Fibroblast of pulmonary artery (primary cell): ENCODE results near the gene TTR.

Experiments
- DNase-seq: peaks from one replicate; pipeline ENCODE4 v3.0.0-alpha.2; 2010; ENCODE audit warnings: low read depth
- H3K4me3 ChIP-seq: replicated peaks from 2 replicates; pipeline ENCODE4 v1.5.1; 2011; ENCODE audit warnings: low read depth, mild to moderate bottlenecking, control low read depth, low read length, moderate library complexity
- TF ChIP-seq, protein P1 (sequence below): IDR thresholded peaks from 2 replicates; pipeline ENCODE4 v1.5.1; 2011; ENCODE audit warnings: mild to moderate bottlenecking, control low read depth, low read length, inconsistent platforms; ENCODE audit errors: missing control alignments

Gene TTR

GRCh38 chr18:31565782-31566512 lies 25.7 kb upstream of the TTR start:
- H3K4me3 ChIP-seq: no peak overlapping the region
- DNase-seq: no peak
- TF ChIP-seq, protein P1, sequence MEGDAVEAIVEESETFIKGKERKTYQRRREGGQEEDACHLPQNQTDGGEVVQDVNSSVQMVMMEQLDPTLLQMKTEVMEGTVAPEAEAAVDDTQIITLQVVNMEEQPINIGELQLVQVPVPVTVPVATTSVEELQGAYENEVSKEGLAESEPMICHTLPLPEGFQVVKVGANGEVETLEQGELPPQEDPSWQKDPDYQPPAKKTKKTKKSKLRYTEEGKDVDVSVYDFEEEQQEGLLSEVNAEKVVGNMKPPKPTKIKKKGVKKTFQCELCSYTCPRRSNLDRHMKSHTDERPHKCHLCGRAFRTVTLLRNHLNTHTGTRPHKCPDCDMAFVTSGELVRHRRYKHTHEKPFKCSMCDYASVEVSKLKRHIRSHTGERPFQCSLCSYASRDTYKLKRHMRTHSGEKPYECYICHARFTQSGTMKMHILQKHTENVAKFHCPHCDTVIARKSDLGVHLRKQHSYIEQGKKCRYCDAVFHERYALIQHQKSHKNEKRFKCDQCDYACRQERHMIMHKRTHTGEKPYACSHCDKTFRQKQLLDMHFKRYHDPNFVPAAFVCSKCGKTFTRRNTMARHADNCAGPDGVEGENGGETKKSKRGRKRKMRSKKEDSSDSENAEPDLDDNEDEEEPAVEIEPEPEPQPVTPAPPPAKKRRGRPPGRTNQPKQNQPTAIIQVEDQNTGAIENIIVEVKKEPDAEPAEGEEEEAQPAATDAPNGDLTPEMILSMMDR: no peak

DNA sequence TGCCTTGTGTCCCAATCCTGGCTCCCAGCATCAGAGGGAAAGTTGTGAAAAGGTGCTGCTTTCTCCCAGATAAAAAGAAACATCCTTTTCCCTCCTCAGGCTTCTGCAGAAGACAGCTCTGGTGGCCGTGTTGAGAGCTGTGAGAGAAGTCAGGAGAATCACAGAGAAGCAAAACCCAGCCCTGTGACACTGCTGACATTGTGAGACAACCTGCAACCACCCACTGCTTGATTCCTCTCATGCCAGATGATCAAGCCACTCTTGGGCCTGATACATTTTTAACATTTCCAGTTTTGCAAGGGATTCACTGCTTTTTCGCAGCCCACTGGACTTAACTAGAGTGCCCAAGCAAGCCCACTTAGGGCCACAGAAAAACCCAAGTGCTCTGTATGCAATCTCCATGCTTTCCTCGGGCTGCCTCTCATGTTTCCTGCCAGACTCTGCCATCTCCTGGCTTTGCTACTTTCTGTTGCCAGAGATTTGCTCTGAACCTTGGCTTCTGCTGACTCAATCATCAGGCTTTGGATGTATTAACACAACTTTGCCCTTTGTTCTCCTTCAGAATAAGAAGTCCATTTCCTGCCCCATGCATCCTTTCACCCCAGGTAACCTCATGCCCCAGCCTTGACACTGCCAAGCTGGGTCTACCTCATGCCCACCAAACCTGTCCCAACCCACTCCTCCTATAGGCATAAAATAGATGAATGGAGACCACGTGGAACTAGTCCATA lies 24.9 kb upstream of the TTR start:
- DNase-seq: no peak
- TF ChIP-seq, protein P1: no peak
- H3K4me3 ChIP-seq: no peak overlapping the region

DNA sequence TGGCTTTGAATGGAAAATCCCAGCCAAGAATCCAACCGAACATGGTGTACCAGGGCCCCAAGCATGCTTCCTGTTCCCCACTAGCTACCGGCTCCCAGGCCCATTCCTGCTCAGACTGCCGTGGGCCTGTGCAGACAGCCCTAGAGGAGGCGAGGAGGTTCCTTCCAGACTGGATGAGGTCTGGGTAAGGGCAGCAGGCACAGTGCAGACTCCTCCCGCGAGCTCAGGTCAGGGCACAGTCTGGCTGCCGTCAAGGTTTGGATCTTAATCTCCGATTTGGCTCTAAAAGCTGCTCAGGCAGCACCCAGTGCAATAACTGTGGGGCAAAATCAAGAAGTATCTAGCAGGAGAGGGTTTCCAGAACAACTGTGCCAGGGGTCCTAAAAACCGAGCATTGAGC lies 19.3 kb upstream of the TTR start:
- DNase-seq: no peak
- TF ChIP-seq, protein P1: no peak
- H3K4me3 ChIP-seq: no peak overlapping the region

DNA sequence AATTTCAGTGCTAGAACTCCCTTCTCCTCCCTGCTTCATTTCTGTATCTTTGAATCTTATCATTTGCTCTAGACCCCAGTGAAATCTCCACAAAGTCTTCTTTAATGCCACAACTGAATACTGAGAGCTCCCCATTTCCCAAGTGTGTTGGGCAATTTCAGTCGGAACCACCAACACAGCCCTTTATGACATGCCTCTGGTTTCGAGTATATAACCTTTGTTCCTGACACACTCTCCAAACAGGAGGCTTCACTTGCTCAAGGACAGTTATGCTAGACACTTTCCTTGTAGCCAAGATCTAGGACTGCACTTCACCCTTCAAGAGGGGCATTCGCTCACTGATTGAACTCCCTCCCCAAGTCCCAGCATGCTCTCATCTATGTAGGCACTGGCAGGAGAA lies 18.6 kb upstream of the TTR start:
- DNase-seq: no peak
- TF ChIP-seq, protein P1: no peak
- H3K4me3 ChIP-seq: no peak overlapping the region

DNA sequence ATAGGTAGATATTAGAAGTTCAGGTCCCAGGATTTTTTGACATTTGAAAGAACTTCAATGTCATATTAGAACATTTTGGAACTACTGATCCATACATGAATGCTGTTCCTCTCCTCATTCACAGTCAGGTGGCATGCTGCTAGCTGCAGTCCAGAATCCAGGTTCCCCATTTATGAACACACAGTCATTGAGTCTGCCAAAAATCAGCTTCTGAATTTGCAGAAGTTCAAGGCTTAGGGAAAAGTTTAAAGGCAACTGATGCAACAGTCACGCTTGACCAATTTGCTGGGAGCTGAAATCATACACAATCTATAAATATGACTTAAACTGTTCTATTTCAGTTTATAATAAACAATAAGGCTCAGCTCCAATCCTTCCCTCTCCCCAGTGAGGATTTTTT lies 17.3 kb upstream of the TTR start:
- no peak for DNase-seq
- TF ChIP-seq, protein P1: no peak
- H3K4me3 ChIP-seq: no peak overlapping the region

DNA sequence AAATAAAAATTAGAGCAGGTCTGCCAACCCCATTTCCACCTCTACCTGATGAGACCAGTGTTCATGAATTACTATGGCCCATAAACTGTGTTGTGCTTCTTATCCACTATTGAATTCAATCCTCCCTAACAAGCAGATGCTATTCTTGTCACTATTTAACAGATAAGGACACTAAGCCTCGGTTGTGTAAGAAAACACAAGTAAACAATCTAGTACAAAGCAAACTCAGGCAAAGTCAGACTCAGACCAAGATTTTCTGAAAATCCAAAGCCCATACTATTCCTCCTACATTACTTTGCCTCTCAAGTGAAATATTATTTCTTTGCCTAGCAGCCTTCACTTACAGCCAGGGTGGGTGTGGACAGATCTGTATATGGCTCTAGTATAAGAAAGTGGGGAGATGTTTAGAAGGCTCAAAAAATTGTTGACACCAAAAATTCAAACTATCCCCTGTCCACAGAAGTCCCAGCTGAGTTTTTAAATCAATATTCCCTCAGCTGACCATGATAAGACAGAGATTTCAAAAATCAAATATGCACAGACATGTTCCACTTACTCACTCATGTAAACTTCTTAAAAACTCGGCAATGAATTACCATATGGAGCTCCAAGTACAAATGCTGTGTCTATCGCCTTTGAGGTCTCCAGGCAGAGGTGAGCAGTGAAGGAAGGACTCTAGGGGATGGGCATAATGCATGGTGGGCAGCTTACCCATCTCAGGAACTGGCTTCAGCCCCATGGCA lies 16.0 kb upstream of the TTR start:
- no peak for DNase-seq
- TF ChIP-seq, protein P1: no peak
- no peak overlapping the region for H3K4me3 ChIP-seq
